HuH-7 (cell line): ENCODE results near the gene ERCC4.
A peak's percentile ranks its signal among the peaks of the same experiment; 100 is the strongest.

ENCODE experiments used
- DNase-seq: peaks from one replicate; pipeline ENCODE4 v3.0.0; 2011; ENCODE audit warnings: low spot score

ERCC4 gene

DNA sequence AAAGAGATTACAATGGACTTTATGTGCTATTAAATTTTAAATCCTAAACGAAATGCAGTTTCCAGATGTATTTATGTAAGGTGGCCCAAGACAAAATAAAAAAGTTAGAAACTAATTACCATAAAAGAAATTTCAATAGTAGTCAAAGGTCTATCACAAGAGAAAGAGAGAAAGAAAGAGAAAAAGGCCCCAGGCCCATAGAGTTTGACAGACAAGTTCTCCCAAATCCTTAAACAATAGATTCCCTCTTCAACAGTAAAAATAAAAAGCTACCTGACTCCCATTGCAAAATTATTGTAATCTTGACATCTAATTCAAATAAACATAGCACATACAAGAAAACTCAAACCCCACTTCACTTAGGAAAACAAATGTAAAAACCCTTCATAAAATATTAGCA, 8.6 kb upstream of the ERCC4 start:
- DNase-seq, result no peak

DNA sequence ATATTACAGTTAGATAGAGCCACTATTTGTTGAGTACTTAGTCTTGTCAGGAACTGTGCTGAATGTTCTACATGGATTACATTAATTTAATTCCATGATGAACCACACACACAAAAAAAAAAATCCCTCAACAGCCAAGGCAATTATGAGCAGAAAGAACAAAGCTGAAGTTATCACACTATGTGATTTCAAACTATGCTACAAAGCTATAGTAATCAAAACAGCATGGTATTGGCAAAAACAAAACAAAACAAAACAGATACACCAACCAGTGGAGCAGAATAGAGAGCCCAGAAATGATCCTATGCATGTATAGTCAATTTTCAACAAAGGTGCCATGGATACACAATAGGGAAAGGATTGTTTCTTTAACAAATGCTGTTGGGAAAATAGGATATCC, 8.1 kb upstream of the ERCC4 start:
- no peak for DNase-seq

DNA sequence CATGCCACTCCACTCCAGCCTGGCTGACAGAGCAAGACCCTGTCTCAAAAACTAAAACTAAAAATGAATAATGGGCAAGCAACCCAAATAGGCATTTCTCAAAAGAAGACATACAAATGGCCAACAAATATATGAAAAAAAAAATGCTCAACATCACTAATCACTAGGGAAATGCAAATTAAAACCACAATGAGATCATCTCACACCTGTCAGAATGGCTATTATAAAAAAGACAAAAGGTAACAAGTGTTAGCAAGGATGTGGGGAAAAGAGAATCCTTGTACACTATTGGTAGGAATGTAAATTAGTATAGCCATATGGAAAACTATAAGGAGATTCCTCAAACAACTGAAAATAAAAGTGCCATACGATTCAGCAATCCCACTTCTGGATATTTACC, 7.1 kb upstream of the ERCC4 start:
- DNase-seq, result no peak

- DNase-seq, result no peak
These were observed 6.3 kb upstream of the ERCC4 start for GRCh38 chr16:13913374-13914292.

DNA sequence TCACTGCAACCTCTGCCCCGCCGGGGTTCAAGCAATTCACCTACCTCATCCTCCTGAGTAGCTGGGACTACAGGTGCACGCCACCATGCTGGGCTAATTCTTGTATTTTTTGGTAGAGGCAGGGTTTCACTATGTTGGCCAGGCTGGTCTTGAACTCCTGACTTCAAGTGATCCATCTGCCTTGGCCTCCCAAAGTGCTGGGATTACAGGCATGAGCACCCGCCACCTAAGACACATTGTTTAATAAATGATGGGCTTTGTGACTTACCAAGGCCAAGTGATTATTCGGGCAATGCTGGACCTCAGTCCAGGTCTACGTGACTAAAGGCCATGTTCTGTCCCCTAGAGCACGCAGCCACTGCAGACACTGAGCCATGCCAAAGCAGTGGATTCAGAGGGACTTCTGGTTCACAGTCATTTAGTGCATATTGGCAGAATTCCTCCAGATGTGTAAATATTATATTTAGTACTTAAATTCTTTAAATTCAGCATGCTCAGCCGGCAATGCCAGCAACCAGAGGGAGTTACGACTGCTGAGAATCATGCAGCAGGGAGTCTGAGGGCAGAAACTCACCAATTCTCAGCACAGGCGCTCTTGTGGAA, 4.8 kb upstream of the ERCC4 start:
- no peak for DNase-seq

GRCh38 chr16:13919330-13919682, 648 bp upstream of the ERCC4 start:
- DNase-seq, result peak; percentile 11

DNA sequence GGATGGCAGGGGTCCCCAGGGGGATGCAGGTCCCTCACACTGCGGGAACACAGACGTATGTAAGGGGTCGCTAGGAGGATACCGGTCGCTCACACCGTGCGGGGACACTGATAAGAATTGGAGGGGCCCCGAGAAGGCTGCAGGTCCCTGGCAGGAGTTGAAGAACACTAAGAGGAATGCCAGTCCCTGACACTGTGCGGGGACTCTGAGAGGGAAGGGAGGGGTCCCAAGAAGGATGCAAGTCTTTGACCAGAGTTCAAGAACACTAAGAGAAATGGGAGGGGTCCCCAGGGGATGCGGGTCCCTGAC, 510 bp downstream of the ERCC4 start:
- DNase-seq, result no peak

- DNase-seq, result no peak
These were observed 1.4 kb downstream of the ERCC4 start for GRCh38 chr16:13921328-13921727.

DNA sequence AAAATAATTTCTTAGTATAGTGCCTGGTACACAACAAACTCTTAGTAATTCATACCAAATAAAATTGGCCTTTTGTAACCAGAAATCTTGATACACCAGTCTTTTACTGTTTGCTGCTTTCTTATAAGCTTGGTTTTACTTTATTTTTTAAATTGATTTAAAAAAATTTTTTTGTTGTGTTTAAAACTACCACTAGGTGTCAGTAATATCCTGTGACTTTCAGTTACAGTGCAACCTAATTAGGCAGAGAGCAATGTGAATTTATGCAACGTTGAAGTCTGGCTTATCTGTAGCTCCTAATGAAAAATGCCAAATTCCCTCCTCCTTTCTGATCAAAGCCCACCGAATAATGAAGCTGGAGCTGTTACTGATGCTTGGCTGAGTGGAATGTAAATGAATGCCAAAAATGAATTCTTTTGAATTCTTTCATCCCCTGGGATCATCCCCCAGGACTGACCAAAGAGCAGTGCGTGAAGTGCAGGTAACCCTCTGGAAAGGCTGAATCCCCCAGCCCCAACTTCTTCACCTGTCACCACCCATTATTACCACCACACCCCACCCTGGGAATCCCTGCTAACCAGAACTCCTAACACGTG, 3.8 kb downstream of the ERCC4 start:
- peak; percentile 24 for DNase-seq

- no peak for DNase-seq
These were observed 6.5 kb downstream of the ERCC4 start for GRCh38 chr16:13926464-13926863.

- DNase-seq, result no peak
These were observed 6.9 kb downstream of the ERCC4 start for GRCh38 chr16:13926891-13927290.

DNA sequence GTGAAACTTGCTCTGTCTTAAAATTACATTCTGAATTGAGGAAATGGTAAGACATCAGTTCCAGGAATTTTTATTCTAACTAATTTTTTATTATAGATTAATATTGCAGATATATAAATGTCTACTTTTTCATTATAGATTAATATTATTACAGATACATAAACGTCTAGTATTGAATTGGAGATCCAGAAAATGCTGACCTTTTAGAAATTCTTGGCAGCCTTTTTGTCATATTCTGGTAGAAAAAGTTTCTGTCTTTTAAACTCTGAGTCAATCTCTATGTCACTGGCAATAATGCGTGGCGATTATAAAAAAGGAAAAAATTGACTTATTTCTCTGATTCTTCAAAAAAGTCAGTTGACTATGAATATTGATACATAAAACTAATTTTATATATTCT, 8.7 kb downstream of the ERCC4 start:
- DNase-seq, result no peak

DNA sequence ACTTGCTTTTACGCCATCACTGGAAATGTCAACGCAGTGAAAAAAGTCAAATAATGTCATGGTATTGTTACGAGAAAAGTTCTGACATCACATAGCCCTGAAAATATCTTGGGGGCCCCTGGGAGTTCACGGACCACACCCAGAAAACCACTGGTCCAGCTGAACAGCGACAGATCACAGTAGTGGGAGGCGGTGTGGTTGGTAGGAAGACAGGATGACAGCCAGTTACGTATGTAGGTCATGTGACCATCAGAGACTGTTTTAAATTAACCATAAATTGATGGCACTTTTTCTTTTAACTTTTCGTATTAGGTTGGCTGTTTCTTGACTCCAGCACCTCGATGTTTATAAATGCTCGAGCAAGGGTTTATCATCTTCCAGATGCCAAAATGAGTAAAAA, 11.9 kb downstream of the ERCC4 start:
- no peak for DNase-seq

DNA sequence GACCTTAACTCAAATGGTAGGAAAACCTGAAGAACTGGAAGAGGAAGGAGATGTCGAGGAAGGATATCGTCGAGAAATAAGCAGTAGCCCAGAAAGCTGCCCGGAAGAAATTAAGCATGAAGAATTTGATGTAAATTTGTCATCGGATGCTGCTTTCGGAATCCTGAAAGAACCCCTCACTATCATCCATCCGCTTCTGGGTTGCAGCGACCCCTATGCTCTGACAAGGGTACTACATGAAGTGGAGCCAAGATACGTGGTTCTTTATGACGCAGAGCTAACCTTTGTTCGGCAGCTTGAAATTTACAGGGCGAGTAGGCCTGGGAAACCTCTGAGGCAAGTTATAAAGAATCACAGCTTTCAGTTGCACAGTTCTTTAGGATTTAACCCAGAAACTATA, 15.5 kb downstream of the ERCC4 start:
- no peak for DNase-seq

GRCh38 chr16:13936155-13936554, 16.2 kb downstream of the ERCC4 start:
- DNase-seq, result no peak

DNA sequence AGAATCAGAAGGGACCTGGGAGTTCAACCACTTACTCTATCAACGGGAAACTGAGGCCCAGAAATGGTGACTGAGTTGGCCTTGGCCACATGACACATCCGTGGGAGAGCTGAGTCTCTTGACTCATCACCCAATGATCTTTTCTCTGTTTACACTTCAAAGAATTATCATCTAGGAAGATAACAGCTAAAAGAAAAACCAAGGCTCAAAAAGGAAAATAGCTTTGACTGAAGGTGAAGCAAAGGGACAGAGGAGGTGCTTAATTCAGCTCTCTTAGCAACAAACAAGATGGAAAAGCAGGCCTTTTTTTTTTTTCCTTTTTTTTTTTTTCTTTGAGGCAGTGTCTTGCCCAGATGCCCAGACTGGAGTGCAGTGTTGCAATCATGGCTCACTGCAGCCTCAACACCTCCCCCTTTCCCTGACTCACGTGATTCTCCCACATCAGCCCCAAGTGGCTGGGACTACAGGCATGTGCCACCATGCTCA, 16.7 kb downstream of the ERCC4 start:
- no peak for DNase-seq

GRCh38 chr16:13937411-13937810, 17.5 kb downstream of the ERCC4 start:
- no peak for DNase-seq

- no peak for DNase-seq
These were observed 18.5 kb downstream of the ERCC4 start for GRCh38 chr16:13938480-13938879.

DNA sequence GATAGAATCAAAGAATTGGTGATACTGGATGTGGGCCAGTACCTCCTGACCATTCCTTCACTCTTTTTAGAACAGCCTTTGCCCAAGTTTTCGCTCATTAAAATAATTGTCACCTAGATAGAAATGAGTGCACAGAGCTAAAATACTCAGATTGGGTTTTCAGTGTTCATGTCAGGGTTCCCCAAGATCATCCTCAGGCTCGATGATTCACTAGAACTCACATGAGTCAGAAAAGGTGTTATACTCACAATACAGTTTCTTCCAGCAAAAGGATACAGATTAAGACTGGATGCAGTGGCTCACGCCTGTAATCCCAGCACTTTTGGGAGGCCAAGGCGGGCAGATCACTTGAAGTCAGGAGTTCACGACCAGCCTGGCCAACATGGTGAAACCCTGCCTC, 19.9 kb downstream of the ERCC4 start:
- DNase-seq, result no peak

DNA sequence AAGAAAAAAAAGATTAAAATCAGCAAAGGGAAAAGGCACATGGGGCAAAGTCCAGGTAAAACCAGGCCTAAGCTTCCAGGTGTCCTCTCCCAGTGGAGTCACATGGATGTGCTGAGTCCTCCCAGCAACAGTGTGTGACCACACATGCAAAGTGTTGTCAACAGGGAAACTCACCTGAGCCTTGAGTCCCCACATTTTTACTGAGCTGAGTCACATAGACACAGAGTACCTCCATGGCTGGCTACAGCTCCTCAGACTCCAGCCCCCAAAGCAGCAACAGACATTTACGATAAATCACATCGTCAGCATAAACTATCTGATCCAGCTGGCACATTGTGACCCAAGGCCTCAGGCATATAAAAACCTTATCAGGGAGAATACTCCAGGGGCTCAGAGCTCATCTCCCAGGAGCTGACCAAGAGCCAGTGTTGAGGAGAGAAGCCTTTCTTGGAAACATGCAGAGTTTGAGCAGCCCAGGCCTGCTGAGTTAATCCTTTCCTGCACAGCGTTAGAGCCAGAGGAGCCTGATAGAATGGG, 20.5 kb downstream of the ERCC4 start:
- DNase-seq, result no peak

DNA sequence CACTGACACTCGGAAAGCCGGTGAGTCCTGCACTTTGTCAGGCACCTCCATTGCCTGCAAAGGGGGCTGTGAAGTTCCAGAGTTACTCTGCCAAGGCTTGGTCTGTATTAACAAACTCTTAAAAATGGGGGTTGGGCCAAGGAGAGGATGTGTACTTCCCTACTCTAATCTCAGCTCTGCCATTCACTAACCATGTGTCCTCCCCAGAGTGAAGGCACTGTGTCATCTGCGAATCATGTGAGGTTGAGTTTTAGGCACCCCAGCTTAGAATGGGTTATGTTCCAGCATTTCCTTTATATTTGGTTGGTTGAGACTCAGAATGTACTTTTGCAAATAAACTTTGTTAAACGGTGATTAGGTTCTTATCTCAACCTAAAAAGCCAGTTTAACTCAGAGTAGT, 24.9 kb downstream of the ERCC4 start:
- no peak for DNase-seq

GRCh38 chr16:13945744-13946485, 26.0 kb downstream of the ERCC4 start:
- no peak for DNase-seq
